Breast epithelium (tissue), 3 donors: ENCODE measurements around the gene CXorf38.

Experiments
- POLR2A ChIP-seq: fragments of 450-650 bp; IDR thresholded peaks from one replicate; pipeline ENCODE4 v1.6.1; 2016; ENCODE audit warnings: antibody characterized with exemption, mild to moderate bottlenecking, moderate library complexity
- POLR2AphosphoS5 ChIP-seq, 3 donors: sonication (generic); formaldehyde crosslinking; IDR thresholded peaks; one replicate each; pipeline ENCODE4 v1.6.1; 2017; ENCODE audit warnings: antibody characterized with exemption in 3 of 3
- TF ChIP-seq, protein P1 (sequence below), 3 donors: fragments of 450-650 bp; IDR thresholded peaks; one replicate each; pipeline ENCODE4 v1.5.1; 2016 to 2017; ENCODE audit warnings: antibody characterized with exemption in 3 of 3, mild to moderate bottlenecking in 3 of 3, moderate library complexity in 3 of 3

DNA sequence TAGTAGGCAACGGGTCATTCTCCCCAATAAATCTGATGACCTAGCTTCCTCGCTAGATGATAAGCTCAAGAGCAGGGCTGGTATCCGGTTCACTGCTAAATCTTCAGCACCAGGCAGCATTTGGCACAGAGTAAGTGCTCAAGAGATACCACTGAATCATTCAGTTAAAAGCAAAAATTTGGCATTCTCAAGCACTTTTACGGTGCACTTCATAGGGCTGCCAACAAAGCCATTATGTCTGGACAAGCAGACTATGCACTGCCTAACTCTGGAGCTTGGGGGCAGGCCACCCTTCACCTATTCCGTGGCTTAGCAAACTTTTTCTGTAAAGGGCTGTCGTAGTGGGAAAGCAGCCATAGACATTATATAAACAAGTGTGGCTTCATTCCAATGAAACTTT is 23.8 kb upstream of the CXorf38 start:
- TF ChIP-seq, protein P1, sequence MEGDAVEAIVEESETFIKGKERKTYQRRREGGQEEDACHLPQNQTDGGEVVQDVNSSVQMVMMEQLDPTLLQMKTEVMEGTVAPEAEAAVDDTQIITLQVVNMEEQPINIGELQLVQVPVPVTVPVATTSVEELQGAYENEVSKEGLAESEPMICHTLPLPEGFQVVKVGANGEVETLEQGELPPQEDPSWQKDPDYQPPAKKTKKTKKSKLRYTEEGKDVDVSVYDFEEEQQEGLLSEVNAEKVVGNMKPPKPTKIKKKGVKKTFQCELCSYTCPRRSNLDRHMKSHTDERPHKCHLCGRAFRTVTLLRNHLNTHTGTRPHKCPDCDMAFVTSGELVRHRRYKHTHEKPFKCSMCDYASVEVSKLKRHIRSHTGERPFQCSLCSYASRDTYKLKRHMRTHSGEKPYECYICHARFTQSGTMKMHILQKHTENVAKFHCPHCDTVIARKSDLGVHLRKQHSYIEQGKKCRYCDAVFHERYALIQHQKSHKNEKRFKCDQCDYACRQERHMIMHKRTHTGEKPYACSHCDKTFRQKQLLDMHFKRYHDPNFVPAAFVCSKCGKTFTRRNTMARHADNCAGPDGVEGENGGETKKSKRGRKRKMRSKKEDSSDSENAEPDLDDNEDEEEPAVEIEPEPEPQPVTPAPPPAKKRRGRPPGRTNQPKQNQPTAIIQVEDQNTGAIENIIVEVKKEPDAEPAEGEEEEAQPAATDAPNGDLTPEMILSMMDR (IDR thresholded peaks at IDR 0.05), result no peak
- TF ChIP-seq POLR2AphosphoS5 (IDR thresholded peaks at IDR 0.05), result no peak
- no peak for TF ChIP-seq POLR2A
